B cell (primary cell): ENCODE measurements around the gene MMP2. TPM values are rescaled to one million over a fixed set of nuclear protein-coding genes. Genes with fewer than 3 reads are reported as not detected.

ENCODE experiments used
- ATAC-seq: fragments of 200-7000 bp; cut with Tn5 transposase; one replicate; pipeline ENCODE4 v1.10.0; 2021; ENCODE audit warnings: low read depth, mild to moderate bottlenecking, moderate number of reproducible peaks, moderate library complexity
- CTCF ChIA-PET: fragments of 350-600 bp; sonication (Branson Sonifier 250); formaldehyde crosslinking; loops from one replicate; lab custom pipeline; 2021; ENCODE audit warnings: antibody characterized with exemption, inconsistent platforms; lab: Charles Lee
- POLR2A ChIA-PET: fragments of 350-600 bp; sonication (Branson Sonifier 250); formaldehyde crosslinking; loops from one replicate; lab custom pipeline; 2021; ENCODE audit warnings: antibody characterized with exemption; lab: Charles Lee
- DNase-seq: peaks from one replicate; pipeline ENCODE4 v3.0.0; 2013
- H2AFZ ChIP-seq: 2 replicates; pipeline ENCODE4 v1.6.1; 2012; ENCODE audit warnings: mild to moderate bottlenecking, low read depth, low read length; ENCODE audit not compliant: insufficient read depth, poor library complexity, severe bottlenecking
- H3K27ac ChIP-seq, 2 donors: 1 replicate in 1 of 2; 2 replicates in 1 of 2; pipeline ENCODE4 v1.5.1; 2012 to 2013; ENCODE audit warnings: low read length in 2 of 2, mild to moderate bottlenecking in 2 of 2, moderate library complexity in 1 of 2
- H3K27me3 ChIP-seq, 4 experiments: fragments of 200-600 bp in 1 of 4; sonication (generic) in 1 of 4; replicated peaks in 1 of 4; 1 replicate in 2 of 4; 2 replicates in 2 of 4; pipeline versions ENCODE4 v1.6.1 to v1.7.0; 2013 to 2016; ENCODE audit warnings: low read length in 3 of 4, mild to moderate bottlenecking in 2 of 4, mixed read lengths in 1 of 4, moderate library complexity in 1 of 4; ENCODE audit not compliant: insufficient read depth in 4 of 4, control insufficient read depth in 3 of 4; ENCODE audit errors: control extremely low read depth in 1 of 4
- H3K36me3 ChIP-seq, 2 experiments: replicated peaks in 1 of 2; 1 replicate in 1 of 2; 2 replicates in 1 of 2; pipeline versions ENCODE4 v1.6.1 to v1.7.1; 2013; ENCODE audit warnings: low read length in 1 of 2; ENCODE audit not compliant: insufficient read depth in 2 of 2, control insufficient read depth in 1 of 2; ENCODE audit errors: control extremely low read depth in 1 of 2, extremely low read depth in 1 of 2
- H3K4me1 ChIP-seq, 2 donors: fragments of 200-600 bp in 1 of 2; sonication (generic) in 1 of 2; 1 replicate in 1 of 2; 2 replicates in 1 of 2; pipeline versions ENCODE4 v1.5.1 to v1.6.1; 2013 to 2017; ENCODE audit warnings: low read length in 2 of 2; ENCODE audit not compliant: control insufficient read depth in 2 of 2, insufficient read depth in 2 of 2
- H3K4me2 ChIP-seq: replicated peaks from 2 replicates; pipeline ENCODE3; 2012; ENCODE audit warnings: mild to moderate bottlenecking, low read depth, low read length; ENCODE audit not compliant: poor library complexity, severe bottlenecking
- H3K4me3 ChIP-seq, 5 experiments: fragments of 200-600 bp in 1 of 5; sonication (generic) in 1 of 5; 1 replicate in 3 of 5; 2 replicates in 2 of 5; pipeline versions ENCODE4 v1.5.1 to v1.7.0; 2011 to 2016; ENCODE audit warnings: low read length in 4 of 5, mild to moderate bottlenecking in 4 of 5, low read depth in 2 of 5, control low read depth in 1 of 5, moderate library complexity in 1 of 5; ENCODE audit not compliant: insufficient read depth in 1 of 5; ENCODE audit errors: control extremely low read depth in 1 of 5, extremely low read depth in 1 of 5
- H3K79me2 ChIP-seq: fragments of 200-600 bp; sonication (generic); one replicate; pipeline ENCODE4 v1.6.0; 2016; ENCODE audit warnings: low read length; ENCODE audit not compliant: control insufficient read depth, insufficient read depth
- H3K9ac ChIP-seq: fragments of 200-600 bp; sonication (generic); 2 replicates; pipeline ENCODE4 v1.6.1; 2017; ENCODE audit warnings: mild to moderate bottlenecking, low read length, moderate library complexity
- H3K9me3 ChIP-seq, 3 donors: one replicate each; pipeline versions ENCODE4 v1.6.1 to v1.7.1; 2013; ENCODE audit warnings: low read length in 2 of 3; ENCODE audit not compliant: control insufficient read depth in 2 of 3, insufficient read depth in 1 of 3; ENCODE audit errors: control extremely low read depth in 1 of 3
- H4K20me1 ChIP-seq: 2 replicates; pipeline ENCODE4 v1.6.0; 2012; ENCODE audit warnings: mild to moderate bottlenecking, low read length; ENCODE audit not compliant: insufficient read depth, control insufficient read depth, poor library complexity, severe bottlenecking
- H3K27ac Mint-ChIP-seq: one replicate; pipeline ENCODE4 v1.8.0; 2021; ENCODE audit warnings: mixed read lengths
- H3K27me3 Mint-ChIP-seq: one replicate; pipeline ENCODE4 v1.8.0; 2021; ENCODE audit warnings: mixed read lengths
- H3K4me1 Mint-ChIP-seq: one replicate; pipeline ENCODE4 v1.8.0; 2021; ENCODE audit warnings: mixed read lengths
- H3K4me3 Mint-ChIP-seq: one replicate; pipeline ENCODE4 v1.8.0; 2021; ENCODE audit warnings: mixed read lengths
- H3K9me3 Mint-ChIP-seq: one replicate; pipeline ENCODE4 v1.8.0; 2022; ENCODE audit warnings: mixed read lengths; ENCODE audit not compliant: insufficient read depth
- CTCF ChIP-seq: fragments of 200-600 bp; IDR thresholded peaks from one replicate; pipeline ENCODE4 v1.8.0; 2022; ENCODE audit warnings: antibody characterized with exemption, mild to moderate bottlenecking
- EZH2 ChIP-seq: IDR thresholded peaks from 2 replicates; pipeline ENCODE4 v1.6.1; 2012; ENCODE audit warnings: borderline replicate concordance, low read depth, mild to moderate bottlenecking, moderate library complexity, low read length; ENCODE audit not compliant: insufficient read depth, poor library complexity, severe bottlenecking
- WGBS: methylation state at CpG from one replicate; pipeline ENCODE4 v1.1.5; 2013; ENCODE audit warnings: missing lambda C conversion rate; ENCODE audit not compliant: insufficient coverage; 5-methylcytosine and 5-hydroxymethylcytosine counted together
- intact Hi-C: fragments of 100-400 bp; cut with micrococcal nuclease; formaldehyde crosslinking; loops from one replicate; pipeline ENCODE4 v1.10.0; 2022
- polyA plus RNA-seq: library from polyadenylated mRNA; depleted of rRNA; stranded (reverse); fragments of >200 nt; gene quantifications from 2 replicates; pipeline ENCODE4 v1.2.3, GENCODE V29; 2012
- total RNA-seq, 2 donors: library from RNA; stranded (reverse); fragments of 120-200 nt in 1 of 2; gene quantifications; 1 replicate in 1 of 2; 2 replicates in 1 of 2; pipeline versions ENCODE4 v1.2.3 to v1.2.4, GENCODE V29; 2013 to 2022

Gene MMP2
- total and polyA plus RNA-seq, 2 donors (not counting 1 experiment from before 2014, with no cell fraction given) = not detected

- H2AFZ ChIP-seq = no peak overlapping the region
- ChIA-PET POLR2A (no interaction called here), CTCF (interaction anchor here (0.8 kb wide), 1 partner anchor 32 kb away, joined by 3 read pairs; no protein-coding TSS in a partner anchor)
- ATAC-seq (no peak), DNase-seq (no peak)
- no peak overlapping the region for H3K4me3 Mint-ChIP-seq
- H3K36me3 ChIP-seq = no peaks in the 10 kb centered on the region
- no peaks in the 10 kb centered on the region for H3K4me1 ChIP-seq
- H3K27me3 ChIP-seq = no peaks in the 10 kb centered on the region
- H3K4me3 ChIP-seq = no peak overlapping the region
- no peaks in the 10 kb centered on the region for H3K9me3 ChIP-seq
- H3K4me2 ChIP-seq = no peak overlapping the region
- H3K27ac Mint-ChIP-seq = no peak overlapping the region
- no peaks in the 10 kb centered on the region for H3K9me3 Mint-ChIP-seq
- H3K4me1 Mint-ChIP-seq = no peaks in the 10 kb centered on the region
- intact Hi-C loops = no loop called here
- under 1% methylated on average over 7 of the region's 8 CpGs for WGBS
- H3K27me3 Mint-ChIP-seq = peaks cover 22% of the 10 kb centered on the region
- no peaks in the 10 kb centered on the region for H4K20me1 ChIP-seq
- H3K9ac ChIP-seq = no peak overlapping the region
- H3K79me2 ChIP-seq = no peaks in the 10 kb centered on the region
- TF ChIP-seq CTCF (no peak), EZH2 (no peak)
- no peak overlapping the region for H3K27ac ChIP-seq
Measured at GRCh38 chr16:55496509-55497145, 17.6 kb downstream of the MMP2 start.

GRCh38 chr16:55497558-55497957, 18.6 kb downstream of the MMP2 start:
- POLR2A ChIA-PET = no interaction called here
- Mint-ChIP-seq H3K4me1 (no peaks in the 10 kb centered on the region), H3K27ac (no peak overlapping the region), H3K9me3 (no peaks in the 10 kb centered on the region), H3K27me3 (peaks cover 22% of the 10 kb centered on the region), H3K4me3 (no peak overlapping the region)
- no peaks in the 10 kb centered on the region for H3K9me3 ChIP-seq
- no peak for TF ChIP-seq CTCF
- no peak for TF ChIP-seq EZH2
- H3K27me3 ChIP-seq = no peaks in the 10 kb centered on the region
- no peak overlapping the region for H3K4me2 ChIP-seq
- intact Hi-C loops = no loop called here
- 100% methylated on average over 1 of the region's 5 CpGs for WGBS
- no peak overlapping the region for H3K9ac ChIP-seq
- no peak for ATAC-seq
- no peaks in the 10 kb centered on the region for H3K4me1 ChIP-seq
- no peaks in the 10 kb centered on the region for H3K79me2 ChIP-seq
- DNase-seq = no peak
- H3K36me3 ChIP-seq = no peaks in the 10 kb centered on the region
- no peaks in the 10 kb centered on the region for H4K20me1 ChIP-seq
- H3K4me3 ChIP-seq = no peak overlapping the region
- CTCF ChIA-PET = interaction anchor here (0.8 kb wide), 1 partner anchor 33 kb away, joined by 3 read pairs; no protein-coding TSS in a partner anchor
- H3K27ac ChIP-seq = no peak overlapping the region
- no peak overlapping the region for H2AFZ ChIP-seq
